HUES48 (cell line): ENCODE measurements around the gene CACNA1C.

Experiments used
- H3K27ac ChIP-seq: one replicate; pipeline ENCODE4 v1.7.0; 2013; ENCODE audit warnings: low read depth, low read length, inconsistent platforms
- H3K27me3 ChIP-seq: 2 replicates; pipeline ENCODE4 v1.6.1; 2013; ENCODE audit warnings: mild to moderate bottlenecking, low read length; ENCODE audit not compliant: control insufficient read depth, insufficient read depth
- H3K36me3 ChIP-seq: 2 replicates; pipeline ENCODE4 v1.6.1; 2013; ENCODE audit warnings: low read length; ENCODE audit not compliant: control insufficient read depth, insufficient read depth
- H3K4me1 ChIP-seq: 2 replicates; pipeline ENCODE4 v1.6.1; 2013; ENCODE audit warnings: mild to moderate bottlenecking, low read length; ENCODE audit not compliant: control insufficient read depth, insufficient read depth
- H3K4me3 ChIP-seq: 2 replicates; pipeline ENCODE4 v1.5.1; 2013; ENCODE audit warnings: mild to moderate bottlenecking, low read depth, low read length
- H3K9ac ChIP-seq: 2 replicates; pipeline ENCODE4 v1.6.1; 2013; ENCODE audit warnings: mild to moderate bottlenecking, low read depth, low read length, moderate library complexity
- H3K9me3 ChIP-seq: 2 replicates; pipeline ENCODE4 v1.6.1; 2013; ENCODE audit warnings: low read length; ENCODE audit not compliant: control insufficient read depth, insufficient read depth

Gene CACNA1C

DNA sequence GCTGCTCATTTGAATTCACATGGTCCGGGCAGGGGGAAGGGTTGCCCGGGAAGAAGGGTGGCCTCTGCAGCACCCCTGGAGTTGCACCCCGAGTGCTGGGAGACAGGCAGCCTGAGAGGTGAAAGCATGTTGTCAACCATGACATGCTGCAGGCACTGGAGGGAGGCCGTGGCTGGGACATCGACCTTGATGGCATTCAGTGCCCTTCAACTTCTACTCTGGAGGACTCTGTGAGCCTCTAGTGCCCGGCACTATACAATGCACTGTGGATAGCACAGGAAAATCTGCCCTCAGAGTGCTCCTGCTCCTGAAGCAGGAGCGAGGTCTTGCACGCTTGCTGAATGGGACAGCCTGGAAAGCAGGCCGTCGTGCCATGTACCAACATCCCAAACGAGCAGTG, 382.7 kb downstream of the CACNA1C start:
- H3K4me3 ChIP-seq: no peak overlapping the region
- H3K4me1 ChIP-seq: no peaks in the 10 kb centered on the region
- no peaks in the 10 kb centered on the region for H3K27me3 ChIP-seq
- no peaks in the 10 kb centered on the region for H3K36me3 ChIP-seq
- no peak overlapping the region for H3K27ac ChIP-seq
- no peak overlapping the region for H3K9ac ChIP-seq
- no peaks in the 10 kb centered on the region for H3K9me3 ChIP-seq

DNA sequence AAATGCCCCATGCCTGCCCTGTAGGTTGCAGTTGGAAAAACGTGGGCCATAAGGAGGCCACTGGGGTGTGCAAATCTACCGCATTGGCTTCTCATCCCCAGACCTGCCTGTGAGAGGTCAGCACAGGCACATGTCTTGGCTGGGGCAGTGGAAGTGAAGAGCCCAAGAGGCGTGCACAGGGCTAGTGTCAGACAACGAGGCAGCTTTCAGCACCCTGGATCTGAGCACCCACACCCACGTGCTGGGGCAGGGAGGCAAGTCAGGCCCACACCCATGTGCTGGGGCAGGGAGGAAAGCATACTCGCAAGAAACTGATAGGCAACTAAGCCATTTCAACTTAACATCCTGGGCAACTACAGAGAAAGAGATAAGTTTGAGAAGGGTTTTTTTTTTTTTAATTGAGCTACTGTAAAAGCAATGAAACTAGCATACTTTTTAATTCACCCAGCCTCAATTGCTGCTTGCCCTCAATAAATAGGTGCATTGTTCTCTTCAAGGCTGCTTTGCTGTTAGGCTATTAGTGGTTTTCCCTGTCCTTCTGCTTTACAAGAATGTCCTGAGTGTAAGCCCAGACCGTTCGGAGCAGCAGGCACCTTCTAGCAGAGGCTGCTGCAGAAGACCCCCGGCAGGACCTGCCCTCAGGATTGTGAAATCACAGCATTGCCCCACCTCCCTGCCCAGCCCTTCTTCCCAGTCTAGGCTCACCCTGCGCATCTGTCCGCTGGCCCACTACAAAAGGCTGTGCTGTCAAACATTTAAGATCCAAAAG, 386.7 kb downstream of the CACNA1C start:
- H3K4me1 ChIP-seq: no peaks in the 10 kb centered on the region
- no peaks in the 10 kb centered on the region for H3K27me3 ChIP-seq
- no peak overlapping the region for H3K4me3 ChIP-seq
- no peaks in the 10 kb centered on the region for H3K9me3 ChIP-seq
- no peak overlapping the region for H3K27ac ChIP-seq
- H3K9ac ChIP-seq: no peak overlapping the region
- H3K36me3 ChIP-seq: no peaks in the 10 kb centered on the region

DNA sequence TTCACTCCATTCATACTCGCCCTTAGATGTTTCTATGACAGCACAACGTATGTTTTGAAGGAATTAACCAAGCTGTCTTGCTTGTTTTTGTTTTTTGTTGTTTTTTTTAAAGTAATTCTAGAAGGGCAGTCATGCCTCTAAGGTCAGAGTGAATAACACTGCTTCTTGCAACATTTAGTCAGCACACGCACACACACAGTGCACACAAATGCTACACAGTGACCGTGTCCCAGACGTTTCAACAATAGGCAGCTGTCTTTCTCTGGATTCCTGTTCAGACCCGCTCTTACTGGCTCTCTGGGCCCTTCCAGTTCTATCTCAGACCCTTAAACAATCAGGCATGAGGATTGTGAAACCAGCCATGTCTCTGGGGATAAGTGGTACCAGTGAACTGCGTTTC, 391.0 kb downstream of the CACNA1C start:
- H3K27me3 ChIP-seq: no peaks in the 10 kb centered on the region
- H3K9me3 ChIP-seq: no peaks in the 10 kb centered on the region
- H3K4me3 ChIP-seq: no peak overlapping the region
- H3K36me3 ChIP-seq: no peaks in the 10 kb centered on the region
- no peaks in the 10 kb centered on the region for H3K4me1 ChIP-seq
- no peak overlapping the region for H3K9ac ChIP-seq
- no peak overlapping the region for H3K27ac ChIP-seq

DNA sequence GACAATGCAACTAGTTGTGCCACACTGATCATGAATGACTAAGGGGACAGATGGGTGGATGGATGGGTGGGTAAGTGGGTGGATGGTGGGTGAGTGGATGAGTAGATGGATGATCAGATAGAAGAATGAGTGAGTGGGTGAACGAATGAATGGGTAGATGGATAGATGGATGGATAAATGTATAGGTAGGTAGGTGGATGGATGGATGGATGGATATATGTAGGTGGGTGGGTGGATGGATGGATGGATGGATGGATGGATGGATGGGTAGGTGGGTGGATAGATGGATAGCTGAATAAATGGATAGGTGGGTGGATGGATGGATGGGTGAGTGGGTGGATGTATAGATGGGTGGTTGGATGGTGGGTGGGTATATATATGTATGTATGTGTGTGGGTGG, 393.2 kb downstream of the CACNA1C start:
- Histone ChIP-seq H3K36me3 (no peaks in the 10 kb centered on the region), H3K27ac (no peak overlapping the region), H3K27me3 (no peaks in the 10 kb centered on the region), H3K4me1 (no peaks in the 10 kb centered on the region), H3K9ac (no peak overlapping the region), H3K4me3 (no peak overlapping the region), H3K9me3 (no peaks in the 10 kb centered on the region)

DNA sequence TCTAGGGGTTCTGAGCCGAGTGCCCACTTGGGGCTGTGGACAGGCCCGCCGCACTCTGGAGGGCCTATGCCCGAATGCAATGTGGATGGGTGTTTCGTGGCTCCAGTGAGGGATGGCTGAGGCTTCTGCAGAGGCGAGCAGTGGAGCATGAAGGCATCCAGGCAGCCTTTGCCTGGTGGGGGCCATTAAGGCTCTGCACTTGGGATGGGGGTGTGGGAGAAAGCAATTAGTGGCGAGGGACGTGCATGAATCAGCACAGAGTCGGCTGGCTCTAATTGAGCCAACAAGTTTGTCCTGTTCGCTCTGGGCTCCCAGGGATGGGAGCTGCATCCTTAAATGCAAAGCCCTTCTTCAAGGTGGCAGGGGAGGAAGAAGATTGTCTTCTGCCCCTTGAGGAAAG, 395.1 kb downstream of the CACNA1C start:
- Histone ChIP-seq H3K27me3 (no peaks in the 10 kb centered on the region), H3K4me3 (no peak overlapping the region), H3K36me3 (no peaks in the 10 kb centered on the region)

DNA sequence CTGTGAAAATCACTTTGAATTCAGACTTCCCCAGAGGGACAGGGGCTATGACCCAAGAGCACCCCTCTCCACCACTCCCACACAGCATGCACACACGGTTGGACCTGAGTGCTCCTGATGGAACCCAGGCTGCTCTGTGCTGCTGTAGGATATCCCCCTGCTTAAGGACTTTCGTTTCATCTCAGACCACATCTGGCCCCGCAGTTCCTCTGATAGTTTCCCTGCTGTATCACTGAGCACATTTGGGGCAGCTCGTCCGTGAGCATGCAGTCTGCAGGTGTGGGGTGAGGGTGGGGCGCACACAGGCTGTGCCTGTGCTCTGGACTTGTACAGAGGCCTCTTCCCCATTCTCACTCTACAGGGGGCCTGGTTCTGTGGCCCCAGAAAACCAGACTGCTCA, 396.8 kb downstream of the CACNA1C start:
- Histone ChIP-seq H3K36me3 (no peaks in the 10 kb centered on the region), H3K27me3 (no peaks in the 10 kb centered on the region), H3K27ac (no peak overlapping the region), H3K9ac (no peak overlapping the region), H3K9me3 (no peaks in the 10 kb centered on the region), H3K4me1 (no peaks in the 10 kb centered on the region), H3K4me3 (no peak overlapping the region)

More for the DNA sequence above, 395.1 kb downstream of the CACNA1C start:
- Histone ChIP-seq H3K9ac (no peak overlapping the region), H3K27ac (no peak overlapping the region), H3K9me3 (no peaks in the 10 kb centered on the region), H3K4me1 (no peaks in the 10 kb centered on the region)

DNA sequence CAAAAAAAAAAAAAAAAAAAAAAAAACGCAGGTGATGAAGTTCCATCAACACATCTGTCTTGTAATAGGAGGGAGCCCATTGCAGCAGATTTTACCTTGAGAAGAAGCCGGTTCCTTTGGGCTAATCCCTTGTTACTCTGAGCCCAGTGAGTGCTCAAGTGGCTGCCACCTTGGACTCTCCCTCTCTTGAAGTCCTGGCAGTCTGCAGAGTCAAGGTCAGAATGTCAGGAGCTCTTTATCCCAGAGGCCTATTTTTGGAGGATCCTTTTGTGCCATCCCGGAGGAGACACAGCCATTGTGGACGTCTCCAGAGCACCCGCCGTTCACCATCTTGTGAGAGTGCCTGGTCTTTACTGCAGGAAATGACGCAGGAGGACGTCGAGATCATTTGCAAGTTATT, 397.8 kb downstream of the CACNA1C start:
- Histone ChIP-seq H3K36me3 (no peaks in the 10 kb centered on the region), H3K4me3 (no peak overlapping the region), H3K9ac (no peak overlapping the region), H3K9me3 (no peaks in the 10 kb centered on the region), H3K27me3 (no peaks in the 10 kb centered on the region), H3K4me1 (no peaks in the 10 kb centered on the region), H3K27ac (no peak overlapping the region)

DNA sequence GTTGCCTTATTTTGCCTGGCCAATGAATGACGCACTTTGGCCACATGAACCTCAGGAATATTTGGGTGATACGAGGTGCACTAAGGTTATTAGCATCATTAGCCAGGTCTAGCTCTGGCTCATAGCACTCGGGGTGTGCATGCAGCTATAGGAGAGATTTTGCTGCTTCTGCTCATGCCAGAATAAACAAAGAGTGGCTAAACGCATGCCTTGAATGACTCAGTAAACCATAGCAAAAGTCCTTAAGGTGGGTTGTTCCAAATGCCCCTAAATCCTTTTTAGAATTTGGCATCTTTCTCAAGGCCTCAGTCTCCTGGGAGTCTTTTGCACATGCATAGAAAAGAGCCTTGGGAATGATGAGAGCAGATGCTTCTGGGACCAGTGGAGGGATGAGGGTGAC, 398.2 kb downstream of the CACNA1C start:
- Histone ChIP-seq H3K4me1 (no peaks in the 10 kb centered on the region), H3K9me3 (no peaks in the 10 kb centered on the region), H3K27me3 (no peaks in the 10 kb centered on the region), H3K36me3 (no peaks in the 10 kb centered on the region), H3K27ac (no peak overlapping the region), H3K9ac (no peak overlapping the region), H3K4me3 (no peak overlapping the region)

DNA sequence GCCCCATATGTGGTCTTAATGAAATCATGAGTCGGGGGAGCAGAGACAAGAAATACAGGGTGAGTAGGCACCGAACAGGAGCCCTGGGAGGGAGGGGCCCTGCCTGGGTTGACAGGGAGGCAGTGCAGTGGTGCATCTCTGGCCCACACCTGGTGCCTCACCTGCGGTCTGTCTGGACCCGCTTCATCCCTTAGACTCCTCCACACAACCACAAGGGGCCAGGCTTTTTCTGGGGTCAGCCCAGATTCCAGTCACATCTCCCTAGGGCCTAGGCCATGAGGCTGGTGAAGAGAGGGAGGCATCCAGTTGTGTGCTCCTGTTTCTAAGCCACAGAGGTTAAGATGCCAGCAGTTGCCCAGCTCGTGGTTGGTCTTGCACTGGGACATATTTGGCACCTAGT, 398.7 kb downstream of the CACNA1C start:
- Histone ChIP-seq H3K9ac (no peak overlapping the region), H3K36me3 (no peaks in the 10 kb centered on the region), H3K27me3 (no peaks in the 10 kb centered on the region), H3K4me3 (no peak overlapping the region), H3K4me1 (no peaks in the 10 kb centered on the region), H3K9me3 (no peaks in the 10 kb centered on the region), H3K27ac (no peak overlapping the region)

DNA sequence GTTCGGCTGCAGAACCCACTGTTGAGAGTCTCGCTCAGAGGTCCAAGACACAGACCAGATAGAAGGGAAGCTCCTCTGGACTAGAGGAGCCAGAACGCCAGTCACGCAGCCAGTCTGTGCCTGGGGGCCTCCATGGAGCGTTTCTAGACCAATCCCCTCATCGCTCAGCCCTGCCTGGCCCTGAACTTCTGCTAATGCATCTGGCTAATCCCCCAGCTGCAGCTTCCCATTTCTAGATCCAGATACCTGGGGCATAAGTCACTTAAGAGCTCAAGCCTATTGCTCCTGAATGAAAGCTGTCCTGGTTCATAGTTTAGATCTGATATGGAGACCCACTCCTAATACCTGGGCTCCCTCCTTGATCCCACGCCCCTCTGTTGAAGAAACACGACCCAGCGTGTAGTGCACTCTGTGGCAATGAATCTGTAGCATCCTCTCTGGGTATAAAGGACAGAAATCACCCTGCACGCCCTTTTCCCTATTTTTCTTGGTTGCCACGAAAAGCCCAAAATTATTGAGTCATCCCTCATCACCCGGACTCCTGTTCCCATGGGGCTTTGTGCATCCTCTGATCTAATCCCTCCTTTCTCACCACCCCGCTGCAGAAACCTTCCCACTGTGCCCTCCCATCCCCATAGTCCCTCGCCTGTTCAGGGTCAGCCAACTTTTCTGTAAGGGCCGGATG, 400.4 kb downstream of the CACNA1C start:
- H3K36me3 ChIP-seq: no peaks in the 10 kb centered on the region
- H3K27ac ChIP-seq: no peak overlapping the region
- H3K9ac ChIP-seq: no peak overlapping the region
- no peaks in the 10 kb centered on the region for H3K4me1 ChIP-seq
- no peaks in the 10 kb centered on the region for H3K9me3 ChIP-seq
- H3K4me3 ChIP-seq: no peak overlapping the region
- H3K27me3 ChIP-seq: no peaks in the 10 kb centered on the region

DNA sequence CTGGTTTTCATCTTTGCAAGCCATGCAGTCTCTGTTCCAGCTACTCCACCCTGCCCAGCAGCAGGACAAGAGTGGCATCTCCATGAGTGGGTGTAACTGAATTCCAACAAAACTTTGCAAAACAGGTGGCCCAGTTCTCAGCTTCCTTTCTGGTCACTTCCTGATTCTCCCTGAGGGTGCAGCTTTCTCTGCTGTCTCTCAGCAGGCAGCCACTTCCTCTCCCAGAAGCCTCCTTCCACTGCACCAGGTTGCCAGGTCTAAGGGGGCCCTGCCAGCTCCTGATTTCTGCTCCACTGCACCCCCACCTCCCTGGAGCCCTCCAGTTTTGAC, 400.9 kb downstream of the CACNA1C start:
- no peaks in the 10 kb centered on the region for H3K27me3 ChIP-seq
- H3K4me1 ChIP-seq: no peaks in the 10 kb centered on the region
- no peak overlapping the region for H3K27ac ChIP-seq
- H3K36me3 ChIP-seq: no peaks in the 10 kb centered on the region
- H3K9me3 ChIP-seq: no peaks in the 10 kb centered on the region
- no peak overlapping the region for H3K4me3 ChIP-seq
- H3K9ac ChIP-seq: no peak overlapping the region
